ENCODE results near the gene SLCO4A1.

The SLCO4A1 gene

DNA sequence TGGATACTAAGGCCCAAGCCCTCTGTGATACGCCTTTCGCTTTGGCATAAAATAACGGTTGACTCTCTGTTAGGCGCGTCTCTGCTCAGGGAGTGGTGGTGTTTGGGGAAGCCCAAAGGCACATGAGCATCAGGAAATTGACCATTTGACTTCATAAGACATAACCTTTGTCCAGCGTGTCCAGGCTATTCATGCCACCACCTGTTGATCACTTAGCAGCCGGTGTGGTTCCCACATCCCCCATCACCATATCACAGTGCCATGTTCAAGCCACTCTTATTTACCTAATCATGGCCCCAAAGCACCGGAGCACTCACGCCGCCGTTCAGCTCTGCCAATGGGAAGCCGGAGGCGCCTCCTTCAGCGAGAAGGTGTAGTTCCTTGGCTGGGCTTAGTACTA, 27.9 kb downstream of the SLCO4A1 start:
- peaks cover 6% of the 10 kb centered on the region; the same call in 1 of the 2 replicates for H4K20me1 ChIP-seq (ENCODE audit: control insufficient read depth, insufficient read depth, low read depth, low read length)
- no peak overlapping the region for H3K4me3 ChIP-seq (ENCODE audit: low read length)
- no peak for TF ChIP-seq EZH2phosphoT487 (IDR thresholded peaks at IDR 0.05; ENCODE audit: borderline replicate concordance, low read length)
- TF ChIP-seq, protein P1, sequence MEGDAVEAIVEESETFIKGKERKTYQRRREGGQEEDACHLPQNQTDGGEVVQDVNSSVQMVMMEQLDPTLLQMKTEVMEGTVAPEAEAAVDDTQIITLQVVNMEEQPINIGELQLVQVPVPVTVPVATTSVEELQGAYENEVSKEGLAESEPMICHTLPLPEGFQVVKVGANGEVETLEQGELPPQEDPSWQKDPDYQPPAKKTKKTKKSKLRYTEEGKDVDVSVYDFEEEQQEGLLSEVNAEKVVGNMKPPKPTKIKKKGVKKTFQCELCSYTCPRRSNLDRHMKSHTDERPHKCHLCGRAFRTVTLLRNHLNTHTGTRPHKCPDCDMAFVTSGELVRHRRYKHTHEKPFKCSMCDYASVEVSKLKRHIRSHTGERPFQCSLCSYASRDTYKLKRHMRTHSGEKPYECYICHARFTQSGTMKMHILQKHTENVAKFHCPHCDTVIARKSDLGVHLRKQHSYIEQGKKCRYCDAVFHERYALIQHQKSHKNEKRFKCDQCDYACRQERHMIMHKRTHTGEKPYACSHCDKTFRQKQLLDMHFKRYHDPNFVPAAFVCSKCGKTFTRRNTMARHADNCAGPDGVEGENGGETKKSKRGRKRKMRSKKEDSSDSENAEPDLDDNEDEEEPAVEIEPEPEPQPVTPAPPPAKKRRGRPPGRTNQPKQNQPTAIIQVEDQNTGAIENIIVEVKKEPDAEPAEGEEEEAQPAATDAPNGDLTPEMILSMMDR (IDR thresholded peaks at IDR 0.05; ENCODE audit: low read depth, low read length, poor library complexity, severe bottlenecking) = no peak
- H3K4me1 ChIP-seq (ENCODE audit: control insufficient read depth, low read length) = no peaks in the 10 kb centered on the region
- no peaks in the 10 kb centered on the region for H3K79me2 ChIP-seq (ENCODE audit: control insufficient read depth, low read length)
- peaks cover 55% of the 10 kb centered on the region for H3K36me3 ChIP-seq (ENCODE audit: control insufficient read depth, low read length)
- no peaks in the 10 kb centered on the region for H3K27me3 ChIP-seq (ENCODE audit: control insufficient read depth, low read length)
- no peak overlapping the region for H3K27ac ChIP-seq (ENCODE audit: low read depth, low read length)
- no peaks in the 10 kb centered on the region for H3K9me2 ChIP-seq (replicated peaks; ENCODE audit: control insufficient read depth, low read length)
- H3F3A ChIP-seq (ENCODE audit: control insufficient read depth, insufficient read depth) = no peaks in the 10 kb centered on the region
- H3K4me2 ChIP-seq (ENCODE audit: low read length) = no peak overlapping the region
- no peaks in the 10 kb centered on the region for H3K9me3 ChIP-seq (ENCODE audit: control insufficient read depth, insufficient read depth, low read length)

DNA sequence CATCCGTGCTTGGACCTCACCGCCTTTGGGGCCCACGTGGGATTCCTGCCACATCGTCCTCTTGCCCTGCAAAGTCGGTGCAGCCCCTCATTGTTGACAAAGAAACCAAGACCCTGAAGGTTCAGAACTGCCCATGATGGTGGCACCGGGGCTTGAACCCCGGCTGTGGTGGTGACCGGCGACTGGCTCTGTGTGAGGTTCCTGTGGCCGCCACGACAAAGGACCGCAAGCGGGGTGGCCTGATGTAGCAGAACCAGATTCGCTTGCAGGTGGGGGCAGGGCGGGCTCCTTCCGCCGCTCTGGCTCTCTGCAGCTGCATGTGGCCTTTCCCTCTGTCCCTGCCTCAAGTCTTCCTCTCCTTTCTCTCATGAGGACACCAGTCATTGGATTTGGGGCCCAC, 28.7 kb downstream of the SLCO4A1 start:
- H3K9me3 ChIP-seq (ENCODE audit: control insufficient read depth, insufficient read depth, low read length) = no peaks in the 10 kb centered on the region
- no peak overlapping the region for H3K27ac ChIP-seq (ENCODE audit: low read depth, low read length)
- no peaks in the 10 kb centered on the region for H3K9me2 ChIP-seq (replicated peaks; ENCODE audit: control insufficient read depth, low read length)
- peaks cover 52% of the 10 kb centered on the region for H3K36me3 ChIP-seq (ENCODE audit: control insufficient read depth, low read length)
- H3K4me2 ChIP-seq (ENCODE audit: low read length) = no peak overlapping the region
- H3F3A ChIP-seq (ENCODE audit: control insufficient read depth, insufficient read depth) = no peaks in the 10 kb centered on the region
- no peak for TF ChIP-seq EZH2phosphoT487 (IDR thresholded peaks at IDR 0.05; ENCODE audit: borderline replicate concordance, low read length)
- TF ChIP-seq, protein P1 (IDR thresholded peaks at IDR 0.05; ENCODE audit: low read depth, low read length, poor library complexity, severe bottlenecking) = no peak
- H3K79me2 ChIP-seq (ENCODE audit: control insufficient read depth, low read length) = no peaks in the 10 kb centered on the region
- H4K20me1 ChIP-seq (ENCODE audit: control insufficient read depth, insufficient read depth, low read depth, low read length) = peaks cover 6% of the 10 kb centered on the region; the same call in 1 of the 2 replicates
- H3K4me1 ChIP-seq (ENCODE audit: control insufficient read depth, low read length) = no peaks in the 10 kb centered on the region
- no peak overlapping the region for H3K4me3 ChIP-seq (ENCODE audit: low read length)
- H3K27me3 ChIP-seq (ENCODE audit: control insufficient read depth, low read length) = no peaks in the 10 kb centered on the region

DNA sequence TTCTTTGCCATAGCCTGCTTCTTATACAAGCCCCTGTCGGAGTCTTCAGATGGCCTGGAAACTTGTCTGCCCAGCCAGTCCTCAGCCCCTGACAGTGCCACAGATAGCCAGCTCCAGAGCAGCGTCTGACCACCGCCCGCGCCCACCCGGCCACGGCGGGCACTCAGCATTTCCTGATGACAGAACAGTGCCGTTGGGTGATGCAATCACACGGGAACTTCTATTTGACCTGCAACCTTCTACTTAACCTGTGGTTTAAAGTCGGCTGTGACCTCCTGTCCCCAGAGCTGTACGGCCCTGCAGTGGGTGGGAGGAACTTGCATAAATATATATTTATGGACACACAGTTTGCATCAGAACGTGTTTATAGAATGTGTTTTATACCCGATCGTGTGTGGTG, 29.5 kb downstream of the SLCO4A1 start:
- no peaks in the 10 kb centered on the region for H3K4me1 ChIP-seq (ENCODE audit: control insufficient read depth, low read length)
- no peaks in the 10 kb centered on the region for H3K9me2 ChIP-seq (replicated peaks; ENCODE audit: control insufficient read depth, low read length)
- H3F3A ChIP-seq (ENCODE audit: control insufficient read depth, insufficient read depth) = no peaks in the 10 kb centered on the region
- H3K9me3 ChIP-seq (ENCODE audit: control insufficient read depth, insufficient read depth, low read length) = no peaks in the 10 kb centered on the region
- no peak overlapping the region for H3K4me3 ChIP-seq (ENCODE audit: low read length)
- H3K27me3 ChIP-seq (ENCODE audit: control insufficient read depth, low read length) = no peaks in the 10 kb centered on the region
- H4K20me1 ChIP-seq (ENCODE audit: control insufficient read depth, insufficient read depth, low read depth, low read length) = peaks cover 6% of the 10 kb centered on the region; the same call in 1 of the 2 replicates
- H3K4me2 ChIP-seq (ENCODE audit: low read length) = no peak overlapping the region
- no peak overlapping the region for H3K27ac ChIP-seq (ENCODE audit: low read depth, low read length)
- TF ChIP-seq EZH2phosphoT487 (IDR thresholded peaks at IDR 0.05; ENCODE audit: borderline replicate concordance, low read length) = no peak
- TF ChIP-seq, protein P1 (IDR thresholded peaks at IDR 0.05; ENCODE audit: low read depth, low read length, poor library complexity, severe bottlenecking) = no peak
- no peaks in the 10 kb centered on the region for H3K79me2 ChIP-seq (ENCODE audit: control insufficient read depth, low read length)
- peaks cover 45% of the 10 kb centered on the region for H3K36me3 ChIP-seq (ENCODE audit: control insufficient read depth, low read length)

Data from DOHH2 (cell line).